DMS153 treated with DMSO at 0.1 percent for 48 hours (cell line): ENCODE data around the gene HPS1.
A peak's percentile ranks its signal among the peaks of the same experiment; 100 is the strongest.
"Not testable (repeated sequence)": the region's sequence is repeated elsewhere in the genome, so short reads cannot be mapped to it uniquely, and the experiment has no call there.

Experiments
- DNase-seq: peaks from one replicate; lab custom pipeline; 2025; ENCODE audit not compliant: unreplicated experiment; lab: John Stamatoyannopoulos, UW

The HPS1 gene

DNA sequence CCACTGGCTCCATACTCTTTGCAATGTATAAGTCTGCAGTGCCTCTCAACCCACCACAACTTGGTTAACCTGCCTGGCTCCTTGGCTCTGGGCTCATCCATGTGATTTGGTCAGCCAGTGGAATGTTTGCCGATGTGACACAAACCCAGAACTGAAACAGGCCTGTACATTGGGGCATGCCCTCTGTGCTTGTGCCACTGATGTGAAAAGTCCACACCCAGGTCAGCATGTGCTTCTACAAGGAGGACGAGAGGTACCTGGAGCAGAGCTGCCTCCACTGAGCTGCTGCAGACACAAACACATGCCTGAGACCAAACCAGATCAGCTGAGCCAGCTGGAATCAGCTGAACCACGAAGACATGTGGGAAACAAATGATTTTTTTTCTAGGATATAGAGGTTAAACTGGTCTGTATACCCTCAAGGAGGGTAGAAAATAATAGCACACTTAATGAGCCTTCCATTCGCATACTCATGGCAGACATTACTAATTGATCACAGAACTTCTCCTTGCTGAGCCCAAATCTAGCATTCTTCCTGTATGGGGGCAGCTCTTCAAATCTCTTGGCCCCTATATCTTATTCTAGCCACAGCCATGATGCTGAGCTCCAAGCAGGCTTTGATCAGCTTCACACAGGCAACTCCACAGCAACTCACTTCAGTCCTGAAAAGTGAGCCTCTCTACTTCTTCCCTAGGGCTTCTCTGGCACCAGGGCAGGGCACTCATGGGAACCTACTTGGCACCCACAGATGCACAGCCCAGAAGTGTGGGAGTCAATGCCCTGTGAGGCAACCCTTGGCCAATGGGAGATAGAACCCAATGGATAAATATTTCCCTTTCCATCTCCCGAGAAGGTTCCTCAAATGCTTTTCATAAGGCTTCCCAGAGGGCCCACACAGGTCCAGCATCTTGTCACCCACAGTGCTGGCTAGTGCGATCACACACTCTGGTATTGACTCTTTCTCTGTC, 50.4 kb downstream of the HPS1 start:
- DNase-seq, result no peak

DNA sequence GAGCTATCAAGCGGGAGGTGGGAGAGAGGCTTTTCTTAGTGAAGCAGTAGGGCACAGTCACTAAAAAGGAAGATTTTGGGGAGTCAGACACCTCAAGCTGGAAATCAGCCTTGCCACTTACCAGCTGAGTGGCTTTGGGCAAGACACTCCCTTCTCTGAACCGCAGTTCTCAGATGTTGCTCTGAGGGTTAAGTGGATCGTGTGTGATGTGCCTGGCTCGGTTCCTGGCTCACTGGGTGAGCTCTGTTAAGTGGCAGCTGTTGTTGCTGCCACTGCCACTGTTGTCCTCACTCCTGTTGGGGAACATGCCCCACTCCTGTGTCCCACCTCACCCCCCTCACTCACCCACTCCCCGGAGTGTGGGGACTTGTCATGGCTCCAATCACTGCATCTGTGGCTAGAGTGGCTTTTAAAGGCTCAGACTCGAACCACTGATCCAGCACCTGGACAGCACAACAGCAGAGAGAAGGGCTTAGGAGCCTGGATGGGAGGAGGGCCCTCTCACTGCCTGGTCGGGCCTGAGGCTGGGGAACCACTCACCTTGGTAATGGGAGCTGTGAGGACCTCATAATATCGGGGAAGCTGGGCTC, 51.8 kb downstream of the HPS1 start:
- DNase-seq, result no peak

DNA sequence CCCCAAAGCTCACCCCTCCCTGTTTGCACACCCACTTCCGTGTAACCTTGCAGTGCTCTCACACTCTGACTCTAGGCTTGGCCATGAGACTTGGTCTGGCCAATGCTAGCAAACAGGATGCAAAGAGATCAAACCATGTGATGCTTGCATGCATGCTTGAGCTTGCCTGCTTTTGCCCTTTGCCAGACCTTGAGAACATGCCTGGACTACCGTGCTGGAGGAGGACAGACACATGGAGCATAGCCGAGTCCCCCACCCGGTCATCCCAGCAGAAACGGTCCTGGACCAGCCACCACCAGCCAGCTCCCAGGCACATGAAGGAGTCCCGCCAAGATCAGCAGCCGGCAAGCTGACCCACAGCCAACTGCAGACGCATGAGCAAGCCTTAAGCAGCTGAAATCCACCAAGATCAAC, 55.1 kb downstream of the HPS1 start:
- DNase-seq, result no peak

DNA sequence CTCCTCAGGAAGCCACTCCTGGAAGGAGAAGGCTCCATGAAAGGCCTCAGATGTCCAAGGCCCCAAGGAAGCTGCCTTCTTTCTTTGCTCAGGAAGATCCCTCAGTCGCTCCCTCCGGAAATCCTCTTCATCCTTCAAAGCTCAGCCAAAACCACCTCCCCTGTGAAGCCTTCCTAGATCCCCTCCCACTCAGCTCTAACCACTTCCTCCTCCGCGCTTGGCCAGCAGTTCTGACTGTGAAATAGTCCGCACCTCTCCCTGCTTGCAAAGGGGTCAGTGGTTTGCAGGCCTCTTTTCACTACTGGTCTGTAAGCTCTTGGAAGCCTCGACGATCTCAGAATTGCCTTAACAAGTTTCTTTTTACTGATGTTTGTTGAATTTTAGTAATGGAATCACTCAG, 55.7 kb downstream of the HPS1 start:
- DNase-seq, result no peak

DNA sequence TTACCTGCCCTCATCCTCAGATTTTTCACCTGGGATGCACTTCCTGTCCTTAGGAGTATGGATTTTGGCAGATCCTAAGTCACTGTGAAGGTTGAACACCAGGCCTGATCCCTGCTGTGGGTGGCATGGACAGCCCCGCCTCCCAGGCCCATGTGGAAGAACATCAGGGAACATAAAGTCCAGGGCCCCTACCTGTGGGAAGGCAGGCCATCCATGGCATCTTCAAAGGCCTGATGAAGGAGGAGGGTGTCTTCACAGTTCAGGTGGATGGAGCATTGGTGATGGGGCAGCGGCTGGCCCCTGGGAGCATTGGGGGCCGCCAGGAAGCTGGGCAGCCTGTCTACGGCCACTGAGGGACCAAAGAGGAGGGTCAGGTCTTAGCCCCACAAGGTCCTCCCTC, 56.3 kb downstream of the HPS1 start:
- DNase-seq, result no peak

DNA sequence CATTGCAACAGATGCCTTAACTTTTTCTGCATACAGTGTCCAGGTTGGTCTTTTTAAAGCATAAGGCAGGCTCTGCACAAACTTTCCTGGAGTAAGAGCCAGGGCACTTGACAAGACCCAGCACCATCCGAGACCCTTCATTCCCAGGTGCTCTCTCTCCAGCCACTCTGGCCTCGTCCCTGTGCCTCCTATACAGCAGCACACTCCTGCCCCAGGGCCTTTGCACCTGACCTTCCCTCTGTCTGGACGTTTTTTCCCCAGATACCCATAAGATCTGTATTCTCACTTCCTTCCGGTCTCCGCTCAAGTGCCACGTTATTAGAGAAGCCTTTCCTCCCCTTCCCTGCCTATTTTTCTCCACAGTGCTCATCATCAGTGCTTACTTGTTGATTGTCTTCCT, 57.3 kb downstream of the HPS1 start:
- no peak for DNase-seq

DNA sequence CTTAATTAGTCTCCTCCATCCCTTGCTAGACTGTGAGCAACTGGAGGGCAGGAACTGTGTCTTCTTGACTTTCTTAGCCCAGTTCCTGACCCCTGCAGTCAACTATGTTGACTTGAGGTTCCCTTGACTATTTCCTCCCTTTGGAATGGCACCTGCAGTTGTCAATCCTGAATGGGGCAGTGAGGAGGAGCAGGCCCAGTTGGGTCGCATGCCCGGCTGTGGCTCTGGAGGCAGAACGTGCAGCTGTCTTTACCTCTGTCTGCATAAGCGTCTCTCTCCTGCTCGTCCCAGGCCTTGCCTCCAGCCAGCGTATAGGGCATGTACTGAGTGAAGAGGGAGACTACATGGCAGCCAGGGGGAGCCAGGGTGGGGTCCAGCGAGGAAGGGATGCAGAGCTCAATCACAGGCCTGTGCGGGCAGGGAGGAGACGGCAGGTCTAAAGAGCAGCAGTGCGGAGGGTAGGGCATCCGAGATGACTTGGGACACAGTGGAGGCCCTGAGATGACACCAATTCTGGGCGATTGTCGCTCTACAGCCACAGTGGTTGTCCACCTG, 58.6 kb downstream of the HPS1 start:
- no peak for DNase-seq

DNA sequence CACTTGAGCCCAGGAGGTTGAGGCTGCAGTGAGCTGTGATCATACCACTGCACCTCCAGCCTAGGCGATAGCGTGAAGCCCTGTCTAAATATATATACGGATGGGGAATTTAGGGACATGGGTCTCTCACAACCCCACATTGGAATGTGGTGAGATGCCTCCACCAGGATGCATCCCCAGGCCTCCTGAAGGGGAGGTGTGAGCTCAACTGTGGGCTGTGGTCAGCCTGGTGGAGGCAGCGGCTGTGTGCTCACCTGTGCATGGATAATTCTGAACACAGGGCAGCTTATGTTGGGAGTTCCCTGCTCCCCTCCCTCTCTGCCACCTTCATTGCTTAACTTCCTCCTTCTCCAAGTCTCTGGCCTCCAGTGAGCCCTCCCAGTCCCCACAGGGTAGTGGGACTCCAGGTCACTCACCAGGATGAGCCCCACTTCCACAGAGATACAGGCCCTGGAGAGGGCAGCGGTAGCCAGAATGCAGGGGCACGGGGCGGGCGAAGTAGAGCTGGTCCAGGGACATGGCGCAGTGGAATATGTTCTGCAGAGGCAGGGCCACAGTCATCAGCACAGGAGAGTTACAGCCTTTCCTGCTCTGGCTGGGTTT, 62.1 kb downstream of the HPS1 start:
- no peak for DNase-seq

DNA sequence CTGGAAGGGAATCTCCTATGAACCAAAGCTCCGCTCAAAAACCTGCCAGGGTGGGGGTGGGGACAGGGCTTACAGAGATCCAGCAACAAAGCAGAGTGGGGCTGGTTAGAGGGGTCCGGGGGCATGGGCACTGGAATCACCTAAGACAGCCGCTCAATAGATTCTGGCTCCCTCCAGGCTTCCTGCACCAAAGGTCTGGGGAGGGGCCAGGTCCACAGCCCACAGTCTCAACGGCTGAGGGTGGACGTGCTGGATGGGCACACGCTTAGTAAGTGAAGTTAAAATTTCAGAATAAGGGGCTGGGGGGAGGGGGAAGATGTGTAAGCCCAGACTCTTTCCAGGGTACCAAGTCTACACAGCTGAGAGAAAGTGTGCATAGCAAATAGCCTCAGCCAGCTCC, 62.9 kb downstream of the HPS1 start:
- DNase-seq, result no peak

DNA sequence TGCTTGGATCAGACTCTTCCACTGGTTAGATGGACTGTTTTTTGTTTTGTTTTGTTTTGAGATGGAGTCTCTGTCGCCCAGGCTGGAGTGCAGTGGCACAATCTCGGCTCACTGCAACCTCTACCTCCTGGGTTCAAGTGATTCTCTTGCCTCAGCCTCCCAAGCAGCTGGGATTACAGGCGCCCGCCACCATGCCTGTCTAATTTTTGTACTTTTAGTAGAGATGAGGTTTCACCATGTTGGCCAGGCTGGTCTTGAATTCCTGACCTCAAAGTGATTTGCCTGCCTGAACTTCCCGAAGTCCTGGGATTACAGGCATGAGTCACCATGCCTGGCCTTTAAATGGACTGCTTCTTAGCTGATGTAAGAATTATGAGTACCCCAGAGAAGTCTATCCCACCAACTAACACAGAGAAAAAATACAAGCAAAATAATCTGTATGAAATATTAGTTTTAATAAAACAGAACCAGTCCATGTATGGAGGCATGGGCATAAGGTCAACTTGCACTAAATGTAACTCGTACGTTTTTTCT, 63.5 kb downstream of the HPS1 start:
- not testable (repeated sequence) for DNase-seq

DNA sequence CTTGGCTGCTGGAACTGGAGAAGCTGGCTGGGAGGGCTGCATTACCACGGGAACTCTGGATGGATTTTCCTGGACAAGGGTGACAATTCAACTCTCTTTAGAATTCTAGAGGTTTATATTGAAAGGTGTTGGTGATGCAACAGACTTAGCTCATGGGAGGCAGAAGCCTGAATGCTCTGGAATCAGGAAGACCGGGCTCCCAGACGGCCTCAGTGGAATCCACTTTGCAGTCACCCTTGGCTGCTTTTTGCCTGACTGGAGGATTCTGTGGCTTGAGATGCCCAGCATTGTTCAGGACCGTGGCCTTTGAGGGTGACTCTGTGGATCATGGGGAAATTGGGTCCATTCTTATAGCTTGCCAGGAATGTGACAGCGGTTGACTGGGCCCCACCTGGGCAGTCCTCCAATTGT, 64.0 kb downstream of the HPS1 start:
- DNase-seq, result no peak

DNA sequence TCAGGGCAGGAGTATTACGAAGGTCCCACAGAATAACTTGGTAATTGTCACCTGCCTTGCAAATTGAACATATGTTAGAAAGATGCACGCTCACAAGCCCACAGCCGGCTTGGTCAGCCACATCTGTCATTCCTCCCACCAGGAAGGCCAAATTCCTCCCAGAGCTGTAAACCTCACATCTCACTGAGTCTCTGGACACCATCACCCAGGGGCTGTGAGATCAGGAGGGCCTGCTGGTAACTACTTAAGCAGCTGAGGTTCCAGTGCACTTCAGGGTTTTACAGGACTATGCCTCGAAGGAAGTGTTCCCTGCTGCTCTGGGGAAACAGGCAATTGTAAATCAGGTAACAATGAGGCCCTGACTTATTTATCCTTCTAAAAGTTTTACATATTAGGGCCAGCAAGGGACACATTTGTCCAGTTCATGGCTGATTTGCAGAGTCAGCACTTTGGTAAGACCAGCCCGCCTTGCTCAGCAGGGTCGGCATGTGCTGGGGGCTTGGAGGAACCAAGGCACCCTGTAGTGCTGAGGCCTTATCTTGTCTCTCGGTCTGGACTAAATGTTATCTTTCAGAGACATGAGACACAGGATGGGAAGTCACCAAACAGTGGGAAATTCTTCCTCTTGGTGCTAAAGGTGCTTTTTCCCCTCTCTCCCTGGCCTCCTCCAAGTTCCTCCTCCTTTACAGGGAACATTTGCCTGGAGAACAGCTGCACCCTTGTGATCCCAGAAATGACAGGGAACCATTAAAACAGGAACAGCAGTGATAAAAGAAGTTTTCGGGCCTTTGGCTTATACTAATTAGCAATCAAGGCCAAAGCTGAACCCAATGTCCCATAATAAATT, 66.0 kb downstream of the HPS1 start:
- no peak for DNase-seq

DNA sequence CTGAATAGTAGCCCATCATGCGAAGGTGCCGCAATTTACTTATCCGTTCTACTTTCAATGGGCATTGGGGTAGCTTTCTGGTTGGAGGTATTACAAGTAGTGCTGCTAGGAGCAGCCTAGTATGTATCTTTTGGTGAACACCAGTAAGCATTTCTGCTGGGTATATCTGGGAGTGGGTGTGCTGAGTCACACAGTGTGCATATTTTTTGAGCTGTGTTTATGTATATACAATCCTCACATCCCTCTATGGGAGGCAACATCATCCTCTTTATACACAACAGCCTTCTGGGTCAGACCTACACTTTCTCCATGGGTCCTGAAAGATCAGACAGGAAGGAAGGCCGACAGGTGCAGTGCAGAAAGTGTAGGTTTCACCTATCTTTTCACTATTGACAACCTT, 68.0 kb downstream of the HPS1 start:
- DNase-seq, result no peak

DNA sequence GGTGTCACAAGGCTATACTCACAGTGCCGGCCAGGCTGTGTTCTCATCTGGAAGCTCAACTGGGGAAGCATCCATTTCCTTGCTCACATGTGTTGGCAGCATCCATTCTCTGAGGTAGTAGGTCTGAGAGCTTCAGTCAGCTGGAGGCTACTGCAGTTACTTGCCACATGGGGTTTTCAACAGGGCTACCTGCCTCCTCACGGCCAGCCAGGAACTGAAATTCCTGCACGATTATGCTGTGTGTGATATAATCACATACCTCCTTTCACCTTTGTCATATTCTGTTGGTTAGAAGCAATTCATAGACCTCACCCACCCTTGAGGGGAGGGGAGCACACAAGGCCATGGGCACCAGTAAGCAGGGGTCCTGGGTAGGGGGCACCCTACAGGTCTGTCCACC, 69.2 kb downstream of the HPS1 start:
- no peak for DNase-seq

DNA sequence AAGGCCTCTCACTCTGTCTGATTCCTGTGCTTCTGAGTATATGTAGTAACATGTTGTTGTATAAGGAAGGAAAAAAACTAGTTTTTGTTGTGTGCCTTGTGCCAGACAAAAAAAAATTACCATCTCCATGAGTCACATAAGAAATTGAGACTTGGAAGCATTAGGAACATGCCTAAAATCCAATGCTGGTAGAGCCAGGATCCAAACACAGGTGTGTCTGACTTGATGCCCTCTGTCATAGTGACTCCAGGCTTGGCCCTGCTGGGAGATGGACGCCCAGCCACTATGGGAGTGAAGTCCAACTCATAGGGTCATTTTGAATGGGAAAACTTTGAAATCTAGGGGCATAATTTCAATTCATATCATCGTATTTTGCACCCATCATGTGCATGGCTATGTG, 69.7 kb downstream of the HPS1 start:
- no peak for DNase-seq

DNA sequence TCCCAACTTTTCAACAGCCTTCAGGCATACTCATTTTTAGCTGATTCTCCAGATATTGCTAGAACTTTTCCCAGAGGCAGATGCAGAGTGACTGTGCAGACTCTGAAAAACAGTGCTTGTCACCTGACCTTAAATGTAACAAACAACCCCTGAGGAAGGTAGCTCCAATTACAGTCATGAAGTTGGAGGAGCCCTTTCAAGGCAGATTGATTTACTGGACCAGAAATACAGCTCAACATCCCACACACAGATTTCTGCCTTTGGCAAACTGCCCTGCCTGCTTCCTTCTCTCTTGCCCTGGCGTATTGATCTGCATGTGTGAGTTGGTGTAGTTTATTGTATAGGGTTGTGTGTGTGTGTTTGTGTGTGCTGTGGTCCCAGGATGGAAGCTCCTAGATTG, 70.2 kb downstream of the HPS1 start:
- peak; percentile 64 for DNase-seq

DNA sequence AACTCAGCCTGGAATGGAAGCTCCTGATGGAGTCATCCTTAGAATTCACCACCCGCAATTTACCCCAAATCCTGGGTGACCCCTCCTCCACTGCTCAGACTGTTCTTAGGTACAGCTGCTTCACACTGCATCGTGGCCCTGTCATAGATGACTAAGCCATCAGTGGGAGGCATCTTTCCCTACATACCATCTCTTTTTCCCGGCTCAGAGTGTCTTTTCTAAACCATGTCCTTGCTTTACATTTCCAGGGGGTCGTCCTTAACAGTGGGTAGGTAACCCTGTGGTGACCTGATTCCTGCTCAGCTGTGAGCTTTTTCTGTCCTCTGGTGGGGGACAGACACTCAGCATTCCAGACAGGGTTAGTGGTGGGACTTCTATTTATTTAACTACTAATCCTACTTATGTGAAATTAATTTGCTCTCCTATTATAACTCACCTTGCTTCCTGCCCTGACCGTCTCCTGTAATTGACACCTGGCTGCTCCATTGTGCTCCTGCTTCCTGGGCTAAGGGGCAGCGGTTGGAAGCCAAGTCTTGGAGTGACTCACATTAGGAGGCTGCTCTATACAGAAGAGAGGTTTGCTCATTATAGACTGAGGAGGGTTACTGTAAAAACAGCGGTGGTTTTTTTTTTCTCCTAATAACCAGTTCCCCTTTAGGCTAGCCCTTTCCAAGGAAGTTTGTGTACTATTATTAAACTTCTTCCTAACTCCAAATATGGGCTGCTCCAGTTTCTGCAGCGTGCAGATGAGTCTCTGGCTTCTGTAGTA, 72.3 kb downstream of the HPS1 start:
- DNase-seq, result peak; percentile 72

DNA sequence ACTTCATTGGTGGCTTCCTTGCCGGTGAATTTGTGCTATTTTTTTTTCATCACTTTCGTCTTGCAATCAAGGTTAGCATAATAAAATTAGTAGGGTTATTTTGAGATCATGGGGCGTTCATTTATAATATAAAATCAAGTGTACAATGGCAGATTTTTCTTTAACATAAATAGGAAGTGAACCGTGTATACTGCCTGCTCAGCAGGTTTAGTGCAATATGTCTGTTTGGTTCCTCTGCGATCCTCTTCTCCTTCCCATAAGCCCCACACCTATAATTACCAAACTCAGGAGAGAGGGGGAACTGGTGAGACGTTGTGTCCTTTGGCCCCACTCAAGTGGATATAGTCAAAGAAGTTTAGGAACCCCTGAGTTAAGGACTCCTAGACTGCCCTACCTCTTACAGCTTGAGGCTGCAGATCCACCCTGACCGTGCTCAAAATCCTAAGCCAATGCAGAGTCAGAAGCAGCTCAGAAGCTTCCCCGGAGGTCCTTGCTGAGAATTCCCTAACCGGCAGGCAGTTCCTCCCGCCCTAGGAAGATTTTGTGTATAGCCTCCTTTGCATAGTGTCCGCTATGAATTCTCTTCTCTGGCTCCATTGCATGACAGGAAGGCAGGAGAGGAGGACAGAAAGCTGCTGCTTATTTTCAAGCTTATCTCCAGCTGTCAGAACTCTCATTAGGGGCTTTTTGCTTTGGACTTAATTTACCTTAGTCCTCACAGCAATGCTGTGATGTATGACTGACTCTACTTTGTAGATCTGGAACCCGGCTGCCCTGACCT, 73.3 kb downstream of the HPS1 start:
- DNase-seq, result no peak
